WI38 (cell line): Measurements from ENCODE around the gene EPHB2.
"Not testable (repeated sequence)": the region's sequence is repeated elsewhere in the genome, so short reads cannot be mapped to it uniquely, and the experiment has no call there.

ENCODE experiments used
- H3K4me3 ChIP-seq: 2 replicates; pipeline ENCODE4 v1.5.1; 2011; ENCODE audit warnings: low read depth, mild to moderate bottlenecking, control low read depth, low read length
- TF ChIP-seq, protein P1 (sequence below): IDR thresholded peaks from 2 replicates; pipeline ENCODE4 v1.5.1; 2012; ENCODE audit warnings: low read depth, mild to moderate bottlenecking, control low read depth, low read length

Gene EPHB2

GRCh38 chr1:22694172-22694571, 16.5 kb upstream of the EPHB2 start:
- H3K4me3 ChIP-seq = no peak overlapping the region
- TF ChIP-seq, protein P1, sequence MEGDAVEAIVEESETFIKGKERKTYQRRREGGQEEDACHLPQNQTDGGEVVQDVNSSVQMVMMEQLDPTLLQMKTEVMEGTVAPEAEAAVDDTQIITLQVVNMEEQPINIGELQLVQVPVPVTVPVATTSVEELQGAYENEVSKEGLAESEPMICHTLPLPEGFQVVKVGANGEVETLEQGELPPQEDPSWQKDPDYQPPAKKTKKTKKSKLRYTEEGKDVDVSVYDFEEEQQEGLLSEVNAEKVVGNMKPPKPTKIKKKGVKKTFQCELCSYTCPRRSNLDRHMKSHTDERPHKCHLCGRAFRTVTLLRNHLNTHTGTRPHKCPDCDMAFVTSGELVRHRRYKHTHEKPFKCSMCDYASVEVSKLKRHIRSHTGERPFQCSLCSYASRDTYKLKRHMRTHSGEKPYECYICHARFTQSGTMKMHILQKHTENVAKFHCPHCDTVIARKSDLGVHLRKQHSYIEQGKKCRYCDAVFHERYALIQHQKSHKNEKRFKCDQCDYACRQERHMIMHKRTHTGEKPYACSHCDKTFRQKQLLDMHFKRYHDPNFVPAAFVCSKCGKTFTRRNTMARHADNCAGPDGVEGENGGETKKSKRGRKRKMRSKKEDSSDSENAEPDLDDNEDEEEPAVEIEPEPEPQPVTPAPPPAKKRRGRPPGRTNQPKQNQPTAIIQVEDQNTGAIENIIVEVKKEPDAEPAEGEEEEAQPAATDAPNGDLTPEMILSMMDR = no peak

- TF ChIP-seq, protein P1 = no peak
- H3K4me3 ChIP-seq = no peak overlapping the region
These were observed 14.0 kb upstream of the EPHB2 start for GRCh38 chr1:22696610-22697009.

DNA sequence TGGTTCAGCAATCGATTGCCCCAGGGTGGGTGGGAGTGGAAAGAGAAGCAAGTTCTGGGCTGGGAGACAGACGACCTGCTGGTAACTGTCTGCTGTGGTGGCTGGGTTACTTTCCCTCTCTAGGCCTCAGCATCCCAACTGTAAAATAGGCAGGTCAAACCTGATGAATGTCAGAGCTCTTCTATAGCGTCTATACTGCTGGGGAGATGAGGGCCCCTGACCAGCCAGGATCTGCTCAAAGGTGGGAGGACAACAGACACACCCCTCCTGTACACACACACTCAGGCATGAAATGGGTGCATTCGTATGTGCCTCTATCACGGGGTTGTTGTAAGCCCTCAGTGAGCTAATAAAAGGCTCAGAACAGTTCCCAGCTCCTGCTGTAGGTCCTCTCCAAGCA, 12.7 kb upstream of the EPHB2 start:
- TF ChIP-seq, protein P1 = no peak

DNA sequence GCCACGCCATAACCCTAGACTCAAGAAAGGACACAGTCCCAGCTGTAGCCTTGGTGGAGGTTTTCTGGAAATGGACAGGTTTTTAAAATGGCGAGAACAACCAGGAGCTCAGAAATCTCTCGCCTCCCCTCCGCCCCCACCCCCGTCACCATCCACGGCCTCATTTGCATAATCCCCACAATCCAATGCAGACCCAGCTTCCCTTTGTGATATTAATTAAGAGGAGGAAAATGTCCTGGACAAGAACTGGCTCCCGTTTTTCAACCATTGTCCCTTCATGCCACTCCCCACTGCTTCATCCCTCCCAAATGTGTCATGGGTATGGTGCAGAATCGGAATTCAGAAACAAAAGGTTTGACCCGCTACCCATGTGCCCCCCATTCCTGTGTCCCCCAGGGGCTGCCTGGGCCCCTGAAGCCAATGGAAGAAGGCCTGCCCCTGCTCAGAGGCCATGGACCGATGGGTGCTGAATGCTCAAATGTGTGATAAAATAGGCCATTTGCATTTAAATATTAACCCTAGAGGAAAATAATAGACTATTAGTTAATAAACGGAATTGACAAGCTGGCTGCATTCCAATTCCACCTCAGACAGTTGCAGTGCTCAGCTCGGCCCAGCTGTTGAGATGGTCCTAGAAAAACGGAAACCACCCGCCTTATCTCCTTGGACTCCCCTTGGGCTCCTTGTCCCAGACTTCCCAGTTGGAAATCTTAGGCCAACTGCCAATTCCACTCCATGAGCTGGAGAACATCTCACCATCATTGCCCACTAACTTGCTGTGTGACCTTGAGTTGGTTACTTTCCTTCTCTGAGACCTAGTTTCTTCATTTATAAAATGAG, 10.7 kb upstream of the EPHB2 start:
- TF ChIP-seq, protein P1 = no peak
- no peak overlapping the region for H3K4me3 ChIP-seq

More for the DNA sequence above, 12.7 kb upstream of the EPHB2 start:
- H3K4me3 ChIP-seq = no peak overlapping the region

- TF ChIP-seq, protein P1 = no peak
- no peak overlapping the region for H3K4me3 ChIP-seq
These were observed 8.1 kb upstream of the EPHB2 start for GRCh38 chr1:22702296-22703085.

DNA sequence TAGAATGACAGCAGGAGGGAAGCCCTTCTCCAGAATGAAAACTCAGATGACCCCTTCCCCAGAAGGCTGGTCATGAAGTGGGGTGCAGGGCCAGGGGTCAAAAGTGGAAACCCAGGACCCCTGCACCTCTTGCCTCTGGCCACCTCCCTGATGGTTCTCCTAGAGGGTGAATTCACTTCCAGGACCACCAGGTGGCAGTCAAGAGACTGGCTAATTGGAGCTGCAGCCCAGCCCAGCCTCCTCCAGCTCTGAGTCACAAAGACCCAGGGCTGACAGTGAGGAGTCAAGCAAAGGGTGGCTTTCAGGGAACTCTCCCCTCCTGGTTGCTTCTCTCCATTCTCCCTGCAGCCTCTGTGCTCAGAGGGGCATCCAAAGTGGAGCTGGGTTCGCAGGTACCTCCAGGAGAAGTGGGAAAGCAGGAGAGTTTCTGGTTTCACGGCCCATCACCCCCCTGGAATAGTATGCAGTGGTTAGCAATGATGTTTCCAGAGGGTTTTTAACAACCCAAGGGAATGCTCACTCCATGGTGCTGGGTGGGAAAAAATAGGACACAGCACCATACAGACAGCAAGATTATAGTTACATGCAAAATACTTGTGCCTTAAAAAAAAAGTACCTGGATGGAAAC, 6.1 kb upstream of the EPHB2 start:
- TF ChIP-seq, protein P1 = peak; percentile 93
- no peak overlapping the region for H3K4me3 ChIP-seq

DNA sequence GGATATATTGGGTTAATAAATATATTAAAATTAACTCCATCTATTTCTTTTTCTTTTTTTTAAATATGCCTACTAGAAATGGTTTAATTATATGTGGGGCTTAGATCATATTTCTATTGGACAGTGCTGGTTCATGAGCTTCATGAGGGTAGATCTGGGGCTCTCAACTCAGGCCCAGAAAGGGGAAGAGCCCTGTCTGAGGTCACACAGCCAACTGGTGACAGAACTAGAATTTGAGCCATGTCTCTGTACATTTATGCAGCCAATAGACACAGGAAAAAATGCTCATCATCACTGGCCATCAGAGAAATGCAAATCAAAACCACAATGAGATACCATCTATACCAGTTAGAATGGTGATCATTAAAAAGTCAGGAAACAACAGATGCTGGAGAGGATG, 5.1 kb upstream of the EPHB2 start:
- H3K4me3 ChIP-seq = no peak overlapping the region
- TF ChIP-seq, protein P1 = no peak

- H3K4me3 ChIP-seq = not testable (repeated sequence)
These were observed 4.5 kb upstream of the EPHB2 start for GRCh38 chr1:22706100-22706499.
